LNCaP clone FGC (cell line): ENCODE results near the gene EIF2AK2.
"Not testable (repeated sequence)": the region's sequence is repeated elsewhere in the genome, so short reads cannot be mapped to it uniquely, and the experiment has no call there.

Experiments used
- DNase-seq: peaks from one replicate; pipeline ENCODE4 v3.0.0-alpha.2; 2011; ENCODE audit warnings: low read depth
- H3K4me3 ChIP-seq: 2 replicates; pipeline ENCODE4 v1.5.1; 2011; ENCODE audit warnings: mild to moderate bottlenecking, low read depth, low read length, control low read depth
- TF ChIP-seq, protein P1 (sequence below): IDR thresholded peaks from 2 replicates; pipeline ENCODE4 v1.5.1; 2012; ENCODE audit warnings: mild to moderate bottlenecking; ENCODE audit not compliant: control insufficient read depth, insufficient read depth; ENCODE audit errors: extremely low read depth

EIF2AK2 gene

DNA sequence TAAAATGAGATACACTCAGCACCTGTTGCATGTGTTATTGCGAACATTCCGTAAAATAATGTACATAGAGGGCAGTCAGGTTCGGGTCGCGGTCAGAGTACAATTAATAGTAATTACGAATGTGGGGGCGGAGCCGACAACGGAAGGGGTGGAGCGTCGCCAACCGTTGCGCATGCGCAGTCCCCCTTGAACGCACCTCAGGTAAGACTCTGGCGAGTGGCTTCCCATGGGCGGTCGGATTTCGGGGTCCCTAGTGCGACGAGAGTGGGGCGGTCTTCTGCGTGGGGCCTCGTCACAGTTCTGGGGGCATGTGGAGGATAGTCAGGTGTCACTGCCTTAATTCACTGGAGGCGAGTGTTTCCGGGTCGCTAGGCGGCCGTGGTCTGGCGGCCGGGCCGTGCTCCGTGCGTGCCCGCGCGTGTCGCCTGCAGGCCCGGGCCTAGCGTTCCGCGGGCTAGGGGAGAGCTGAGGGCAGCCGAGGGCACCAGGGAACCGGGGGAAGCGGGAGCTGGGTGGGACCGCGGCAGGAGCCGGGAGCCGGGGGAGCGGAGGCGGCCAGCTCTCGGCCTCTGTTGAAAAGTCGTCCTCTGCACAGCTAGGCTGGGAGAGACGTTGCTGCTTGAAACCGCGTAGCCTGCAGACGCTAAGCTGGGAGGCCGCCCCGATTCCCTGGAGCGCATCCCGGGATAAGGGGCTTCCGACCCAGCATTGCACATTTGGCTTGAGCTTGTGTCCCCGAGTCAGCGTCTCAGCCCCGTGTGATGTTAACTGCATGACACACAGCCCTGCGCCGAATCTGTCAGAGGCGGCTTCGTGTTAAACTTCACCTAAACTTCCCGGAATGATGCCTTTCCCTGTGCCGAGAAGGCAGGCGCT is 39.8 kb upstream of the EIF2AK2 start, which contains the start of gene CEBPZOS:
Gene CEBPZOS, plus strand, starts transcription at position 177 of the 876 bp plus-strand sequence. CDS start 3,209 bp downstream, outside the sequence.
- TF ChIP-seq, protein P1, sequence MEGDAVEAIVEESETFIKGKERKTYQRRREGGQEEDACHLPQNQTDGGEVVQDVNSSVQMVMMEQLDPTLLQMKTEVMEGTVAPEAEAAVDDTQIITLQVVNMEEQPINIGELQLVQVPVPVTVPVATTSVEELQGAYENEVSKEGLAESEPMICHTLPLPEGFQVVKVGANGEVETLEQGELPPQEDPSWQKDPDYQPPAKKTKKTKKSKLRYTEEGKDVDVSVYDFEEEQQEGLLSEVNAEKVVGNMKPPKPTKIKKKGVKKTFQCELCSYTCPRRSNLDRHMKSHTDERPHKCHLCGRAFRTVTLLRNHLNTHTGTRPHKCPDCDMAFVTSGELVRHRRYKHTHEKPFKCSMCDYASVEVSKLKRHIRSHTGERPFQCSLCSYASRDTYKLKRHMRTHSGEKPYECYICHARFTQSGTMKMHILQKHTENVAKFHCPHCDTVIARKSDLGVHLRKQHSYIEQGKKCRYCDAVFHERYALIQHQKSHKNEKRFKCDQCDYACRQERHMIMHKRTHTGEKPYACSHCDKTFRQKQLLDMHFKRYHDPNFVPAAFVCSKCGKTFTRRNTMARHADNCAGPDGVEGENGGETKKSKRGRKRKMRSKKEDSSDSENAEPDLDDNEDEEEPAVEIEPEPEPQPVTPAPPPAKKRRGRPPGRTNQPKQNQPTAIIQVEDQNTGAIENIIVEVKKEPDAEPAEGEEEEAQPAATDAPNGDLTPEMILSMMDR = no peak
- H3K4me3 ChIP-seq = peak within 1 kb of the TSS; percentile 79
- peak; percentile 47 for DNase-seq

DNA sequence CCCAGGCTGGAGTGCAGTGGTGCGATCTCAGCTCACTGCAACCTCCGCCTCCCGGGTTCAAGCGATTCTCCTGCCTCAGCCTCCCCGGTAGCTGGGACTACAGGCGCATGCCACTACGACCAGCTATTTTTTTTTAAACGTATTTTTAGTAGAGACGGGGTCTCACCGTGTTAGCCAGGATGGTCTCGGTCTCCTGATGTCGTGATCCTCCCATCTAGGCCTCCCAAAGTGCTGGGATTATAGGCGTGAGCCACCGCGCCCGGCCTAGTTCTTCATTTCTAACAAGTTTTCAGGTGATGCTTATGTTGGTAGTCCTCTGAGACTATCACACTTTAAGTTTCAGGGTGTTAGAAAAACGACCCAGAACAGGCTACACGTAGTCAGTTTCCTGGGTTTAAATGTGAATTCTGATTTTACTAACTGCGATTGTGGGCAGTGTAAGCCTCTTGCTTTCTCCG is 39.1 kb upstream of the EIF2AK2 start:
- peak overlapping the region; percentile 79 for H3K4me3 ChIP-seq
- DNase-seq = not testable (repeated sequence)

DNA sequence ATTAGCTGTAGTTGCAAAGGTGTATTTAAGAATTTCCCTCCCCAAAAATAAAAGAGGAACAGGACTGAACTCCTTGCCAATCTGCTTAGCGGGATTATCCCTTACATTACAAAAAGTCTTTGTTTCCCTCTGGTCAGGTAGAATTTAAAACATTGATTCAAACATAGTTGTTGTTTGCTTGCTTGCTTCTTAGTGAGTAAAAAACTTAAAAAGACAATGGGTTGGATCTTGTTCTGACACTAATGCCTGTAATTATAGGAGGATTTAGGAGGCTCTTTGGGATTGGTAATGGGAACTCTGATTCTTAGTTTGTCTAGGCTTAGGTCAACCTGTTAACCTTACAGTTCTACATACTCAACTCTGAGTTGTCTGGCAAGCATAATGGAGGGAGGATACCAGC is 35.8 kb upstream of the EIF2AK2 start:
- no peak for DNase-seq
- H3K4me3 ChIP-seq = no peak overlapping the region
- TF ChIP-seq, protein P1 = no peak

DNA sequence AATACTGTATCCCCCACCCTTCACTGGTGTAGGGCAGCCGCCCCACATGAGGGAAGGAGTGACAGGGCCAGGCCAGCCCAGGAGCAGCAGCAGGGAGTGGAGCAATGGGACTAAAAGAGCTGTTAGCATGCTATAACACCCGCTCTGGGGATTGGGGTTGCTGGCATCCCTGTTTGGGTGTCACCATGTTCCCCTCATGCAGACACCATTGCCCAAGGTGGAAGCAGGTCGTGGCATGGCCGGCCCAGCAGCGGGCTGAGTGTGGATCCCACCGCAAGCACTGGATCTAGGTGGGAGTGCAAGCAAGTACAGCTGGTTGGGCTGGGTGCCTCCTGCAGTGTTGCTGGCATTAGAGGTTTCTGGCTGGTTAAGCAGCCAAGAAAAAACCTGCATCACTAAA is 35.0 kb upstream of the EIF2AK2 start:
- DNase-seq = no peak
- TF ChIP-seq, protein P1 = no peak
- H3K4me3 ChIP-seq = no peak overlapping the region

DNA sequence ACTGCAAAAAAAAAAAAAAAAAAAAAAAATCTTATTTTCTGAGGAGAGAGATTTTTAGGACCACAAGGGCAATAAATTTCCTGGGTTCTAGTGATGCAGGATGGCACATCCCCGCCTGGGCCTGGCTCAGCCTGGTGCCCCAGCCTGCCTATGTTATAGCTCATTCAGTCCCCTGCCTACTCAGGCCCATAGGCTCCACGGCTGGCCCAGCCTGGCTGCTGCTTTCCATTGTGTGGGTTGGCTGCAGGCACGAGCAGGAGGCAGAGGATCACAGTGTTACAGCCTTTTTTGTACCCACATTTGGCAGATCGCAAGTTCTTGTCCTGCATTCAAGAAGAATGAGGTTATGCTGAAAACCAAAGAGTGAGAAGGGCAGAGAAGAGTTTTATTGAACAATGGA is 34.5 kb upstream of the EIF2AK2 start:
- no peak overlapping the region for H3K4me3 ChIP-seq
- no peak for DNase-seq
- TF ChIP-seq, protein P1 = no peak

DNA sequence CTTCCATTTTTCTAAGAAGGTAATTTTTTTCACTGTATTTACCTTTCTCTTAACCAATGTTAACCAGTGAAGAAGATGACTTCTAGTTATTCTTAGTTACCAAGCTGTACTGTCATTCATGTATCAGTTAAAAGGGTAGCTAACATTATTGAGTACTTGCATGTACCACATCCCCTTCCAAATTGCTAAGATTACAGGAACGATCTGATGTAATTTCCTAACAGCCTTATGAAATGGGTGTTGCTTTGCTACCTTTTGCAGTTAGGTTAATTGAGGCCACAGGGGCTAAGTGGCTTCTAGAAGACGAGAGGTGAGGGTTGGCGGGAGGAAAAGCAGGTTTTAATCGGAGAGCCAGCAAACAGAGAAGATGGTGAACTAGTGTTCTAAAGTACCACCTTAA is 33.5 kb upstream of the EIF2AK2 start:
- DNase-seq = no peak
- H3K4me3 ChIP-seq = no peak overlapping the region
- TF ChIP-seq, protein P1 = no peak

DNA sequence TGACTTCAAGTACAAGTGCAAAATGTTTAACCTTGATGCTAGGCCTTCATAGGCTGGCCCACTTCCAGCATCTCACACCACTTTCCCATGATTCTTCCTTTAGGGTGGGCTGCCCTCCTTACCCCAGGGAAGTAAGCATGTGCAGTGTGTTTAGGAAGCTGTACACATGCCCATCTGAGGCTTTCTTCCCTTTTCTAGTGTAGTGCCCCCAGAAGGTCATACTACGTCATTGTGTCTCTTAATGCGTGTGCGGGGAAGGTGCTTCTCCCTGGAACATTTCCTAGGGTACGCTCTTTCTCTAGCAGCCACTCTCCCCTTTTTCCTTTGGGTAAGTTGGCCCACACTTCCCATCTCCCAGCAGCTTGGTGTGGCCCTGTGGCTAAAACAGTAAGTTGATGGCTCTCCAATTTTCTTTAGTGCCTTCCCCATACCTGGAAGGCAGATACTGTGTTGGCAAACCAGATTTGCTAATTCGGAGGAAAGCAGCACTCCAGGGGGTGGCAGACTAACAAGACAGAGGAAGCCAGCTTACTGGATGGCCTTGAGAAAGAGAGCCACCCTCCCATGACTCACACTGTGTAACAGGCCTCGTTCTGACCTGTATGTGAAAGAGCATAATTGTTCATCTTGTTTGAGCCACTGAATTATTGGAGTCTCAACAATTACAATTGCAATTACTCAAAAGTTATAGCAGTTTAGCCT is 32.8 kb upstream of the EIF2AK2 start:
- TF ChIP-seq, protein P1 = no peak
- DNase-seq = no peak
- no peak overlapping the region for H3K4me3 ChIP-seq
